Prostate gland (tissue), 2 donors: Measurements from ENCODE around the gene PIGT.

ENCODE experiments used
- POLR2A ChIP-seq: fragments of 450-650 bp; IDR thresholded peaks from one replicate; pipeline ENCODE4 v1.6.1; 2016; ENCODE audit warnings: antibody characterized with exemption, mild to moderate bottlenecking
- TF ChIP-seq, protein P1 (sequence below), 4 experiments: fragments of 200-600 bp in 2 of 4; fragments of 450-650 bp in 2 of 4; sonication (generic) in 2 of 4; IDR thresholded peaks; 1 replicate in 3 of 4; 2 replicates in 1 of 4; pipeline ENCODE4 v1.5.1; 2016 to 2019; ENCODE audit warnings: antibody characterized with exemption in 4 of 4, mild to moderate bottlenecking in 2 of 4, moderate library complexity in 2 of 4

DNA sequence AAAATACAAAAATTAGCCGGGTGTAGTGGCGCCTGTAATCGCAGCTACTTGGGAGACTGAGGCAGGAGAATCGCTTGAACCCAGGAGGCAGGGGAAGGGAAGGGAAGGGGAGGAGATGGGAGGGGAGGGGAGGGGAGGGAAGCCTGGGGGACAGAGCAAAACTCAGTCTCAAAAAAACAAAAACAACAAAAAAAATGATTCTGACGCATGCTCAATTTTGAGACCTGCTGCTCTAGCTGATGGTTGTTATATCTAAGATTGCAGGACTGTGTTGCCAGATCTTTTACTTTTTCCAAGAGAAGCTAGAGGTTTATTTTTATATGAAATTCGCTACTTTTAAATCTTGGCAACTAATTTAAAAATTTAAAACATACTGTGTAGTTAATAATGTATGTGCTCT lies 51.2 kb downstream of the PIGT start:
- no peak for TF ChIP-seq POLR2A
- TF ChIP-seq, protein P1, sequence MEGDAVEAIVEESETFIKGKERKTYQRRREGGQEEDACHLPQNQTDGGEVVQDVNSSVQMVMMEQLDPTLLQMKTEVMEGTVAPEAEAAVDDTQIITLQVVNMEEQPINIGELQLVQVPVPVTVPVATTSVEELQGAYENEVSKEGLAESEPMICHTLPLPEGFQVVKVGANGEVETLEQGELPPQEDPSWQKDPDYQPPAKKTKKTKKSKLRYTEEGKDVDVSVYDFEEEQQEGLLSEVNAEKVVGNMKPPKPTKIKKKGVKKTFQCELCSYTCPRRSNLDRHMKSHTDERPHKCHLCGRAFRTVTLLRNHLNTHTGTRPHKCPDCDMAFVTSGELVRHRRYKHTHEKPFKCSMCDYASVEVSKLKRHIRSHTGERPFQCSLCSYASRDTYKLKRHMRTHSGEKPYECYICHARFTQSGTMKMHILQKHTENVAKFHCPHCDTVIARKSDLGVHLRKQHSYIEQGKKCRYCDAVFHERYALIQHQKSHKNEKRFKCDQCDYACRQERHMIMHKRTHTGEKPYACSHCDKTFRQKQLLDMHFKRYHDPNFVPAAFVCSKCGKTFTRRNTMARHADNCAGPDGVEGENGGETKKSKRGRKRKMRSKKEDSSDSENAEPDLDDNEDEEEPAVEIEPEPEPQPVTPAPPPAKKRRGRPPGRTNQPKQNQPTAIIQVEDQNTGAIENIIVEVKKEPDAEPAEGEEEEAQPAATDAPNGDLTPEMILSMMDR (IDR thresholded peaks at IDR 0.05): no peak
